ENCODE results near the gene DST.
"Not testable (repeated sequence)": the region's sequence is repeated elsewhere in the genome, so short reads cannot be mapped to it uniquely, and the experiment has no call there.

Gene DST

GRCh38 chr6:56663344-56663743 lies 20.7 kb upstream of the DST start:
- DNase-seq (ENCODE audit: low read depth in 3 of 3) = no peak

GRCh38 chr6:56661338-56661737 lies 18.6 kb upstream of the DST start:
- DNase-seq (ENCODE audit: low read depth in 3 of 3) = not testable (repeated sequence)

- no peak for DNase-seq (ENCODE audit: low read depth in 3 of 3)
These were observed 17.7 kb upstream of the DST start for GRCh38 chr6:56660381-56660730.

GRCh38 chr6:56659721-56660380 lies 17.2 kb upstream of the DST start:
- no peak for DNase-seq (ENCODE audit: low read depth in 3 of 3)

GRCh38 chr6:56658326-56658725 lies 15.6 kb upstream of the DST start:
- no peak for DNase-seq (ENCODE audit: low read depth in 3 of 3)

- no peak for DNase-seq (ENCODE audit: low read depth in 3 of 3)
These were observed 14.7 kb upstream of the DST start for GRCh38 chr6:56657354-56657753.

GRCh38 chr6:56656466-56656865 lies 13.8 kb upstream of the DST start:
- no peak for DNase-seq (ENCODE audit: low read depth in 3 of 3)

GRCh38 chr6:56655996-56656395 lies 13.3 kb upstream of the DST start:
- no peak for DNase-seq (ENCODE audit: low read depth in 3 of 3)

GRCh38 chr6:56655249-56655648 lies 12.6 kb upstream of the DST start:
- no peak for DNase-seq (ENCODE audit: low read depth in 3 of 3)

GRCh38 chr6:56652994-56653393 lies 10.3 kb upstream of the DST start:
- DNase-seq (ENCODE audit: low read depth in 3 of 3) = no peak

- no peak for DNase-seq (ENCODE audit: low read depth in 3 of 3)
These were observed 9.5 kb upstream of the DST start for GRCh38 chr6:56652231-56652630.

- no peak for DNase-seq (ENCODE audit: low read depth in 3 of 3)
These were observed 7.5 kb upstream of the DST start for GRCh38 chr6:56650191-56650590.

GRCh38 chr6:56649782-56650181 lies 7.1 kb upstream of the DST start:
- no peak for DNase-seq (ENCODE audit: low read depth in 3 of 3)

- no peak for DNase-seq (ENCODE audit: low read depth in 3 of 3)
These were observed 6.5 kb upstream of the DST start for GRCh38 chr6:56649053-56649769.

- DNase-seq (ENCODE audit: low read depth in 3 of 3) = no peak
These were observed 4.6 kb upstream of the DST start for GRCh38 chr6:56647172-56647762.

- DNase-seq (ENCODE audit: low read depth in 3 of 3) = no peak
These were observed 1.7 kb upstream of the DST start for GRCh38 chr6:56644366-56644765.

GRCh38 chr6:56643379-56644089 lies 845 bp upstream of the DST start:
- no peak for DNase-seq (ENCODE audit: low read depth in 3 of 3)

GRCh38 chr6:56640374-56640773 lies 2.3 kb downstream of the DST start:
- no peak for DNase-seq (ENCODE audit: low read depth in 3 of 3)

GRCh38 chr6:56638760-56639159 lies 3.9 kb downstream of the DST start:
- no peak for DNase-seq (ENCODE audit: low read depth in 3 of 3)

GRCh38 chr6:56637640-56638039 lies 5.0 kb downstream of the DST start:
- no peak for DNase-seq (ENCODE audit: low read depth in 3 of 3)

- no peak for DNase-seq (ENCODE audit: low read depth in 3 of 3)
These were observed 14.6 kb downstream of the DST start for GRCh38 chr6:56628105-56628504.

GRCh38 chr6:56625356-56625755 lies 17.3 kb downstream of the DST start:
- DNase-seq (ENCODE audit: low read depth in 3 of 3) = no peak

- DNase-seq (ENCODE audit: low read depth in 3 of 3) = no peak
These were observed 18.0 kb downstream of the DST start for GRCh38 chr6:56624728-56625069.
